Neuronal stem cell (in vitro differentiated cells): ENCODE results near the gene MYCN.

Source experiments
- DNase-seq: peaks from one replicate; pipeline ENCODE4 v3.0.0-alpha.2; 2013; ENCODE audit warnings: low spot score
- H2AFZ ChIP-seq: one replicate; pipeline ENCODE4 v1.6.1; 2013; ENCODE audit warnings: mild to moderate bottlenecking, low read length, inconsistent platforms
- H2AK5ac ChIP-seq: 2 replicates; pipeline ENCODE4 v1.6.1; 2013; ENCODE audit warnings: low read depth, mild to moderate bottlenecking, inconsistent platforms, low read length, moderate library complexity, mixed read lengths
- H2BK120ac ChIP-seq: 2 replicates; pipeline ENCODE4 v1.6.1; 2013; ENCODE audit warnings: low read depth, mild to moderate bottlenecking, inconsistent platforms, low read length, moderate library complexity, mixed read lengths
- H2BK12ac ChIP-seq: one replicate; pipeline ENCODE4 v1.6.1; 2013; ENCODE audit warnings: low read length, inconsistent platforms
- H2BK15ac ChIP-seq: 2 replicates; pipeline ENCODE4 v1.6.1; 2013; ENCODE audit warnings: mild to moderate bottlenecking, low read length, inconsistent platforms, mixed read lengths
- H2BK5ac ChIP-seq: one replicate; pipeline ENCODE4 v1.6.1; 2013; ENCODE audit warnings: inconsistent platforms, mild to moderate bottlenecking, low read length, moderate library complexity
- H3K14ac ChIP-seq: one replicate; pipeline ENCODE4 v1.6.1; 2013; ENCODE audit warnings: low read length, inconsistent platforms
- H3K18ac ChIP-seq: 2 replicates; pipeline ENCODE4 v1.6.1; 2013; ENCODE audit warnings: low read length, inconsistent platforms
- H3K23ac ChIP-seq: 2 replicates; pipeline ENCODE4 v1.6.1; 2013; ENCODE audit warnings: low read depth, mild to moderate bottlenecking, mixed read lengths, low read length, inconsistent platforms; ENCODE audit not compliant: poor library complexity
- H3K27ac ChIP-seq: replicated peaks from 3 replicates; pipeline ENCODE4 v1.5.1; 2013; ENCODE audit warnings: low read length, inconsistent platforms
- H3K27me3 ChIP-seq, 3 experiments: 2 replicates each; pipeline ENCODE4 v1.6.1; 2013; ENCODE audit warnings: low read length in 3 of 3, mild to moderate bottlenecking in 2 of 3, inconsistent platforms in 1 of 3, low read depth in 1 of 3, mixed read lengths in 1 of 3, moderate library complexity in 1 of 3; ENCODE audit not compliant: control insufficient read depth in 3 of 3, insufficient read depth in 3 of 3
- H3K36me3 ChIP-seq, 2 donors: replicated peaks in 1 of 2; 2 replicates each; pipeline ENCODE4 v1.6.1; 2013; ENCODE audit warnings: low read length in 2 of 2; ENCODE audit not compliant: control insufficient read depth in 2 of 2, insufficient read depth in 2 of 2
- H3K4ac ChIP-seq: 2 replicates; pipeline ENCODE4 v1.6.1; 2013; ENCODE audit warnings: inconsistent platforms, mild to moderate bottlenecking, low read length, moderate library complexity
- H3K4me1 ChIP-seq, 2 donors: 1 replicate in 1 of 2; 2 replicates in 1 of 2; pipeline ENCODE4 v1.6.1; 2013; ENCODE audit warnings: low read length in 2 of 2, low read depth in 1 of 2; ENCODE audit not compliant: control insufficient read depth in 2 of 2, insufficient read depth in 1 of 2
- H3K4me2 ChIP-seq: one replicate; pipeline ENCODE4 v1.6.1; 2013; ENCODE audit warnings: mild to moderate bottlenecking, low read length, inconsistent platforms; ENCODE audit not compliant: insufficient read depth, poor library complexity, severe bottlenecking
- H3K4me3 ChIP-seq, 2 donors: 2 replicates each; pipeline ENCODE4 v1.5.1; 2013; ENCODE audit warnings: low read length in 2 of 2, mild to moderate bottlenecking in 2 of 2, inconsistent platforms in 1 of 2, moderate library complexity in 1 of 2
- H3K79me1 ChIP-seq: one replicate; pipeline ENCODE4 v1.6.1; 2013; ENCODE audit warnings: low read depth, mild to moderate bottlenecking, inconsistent platforms, low read length, moderate library complexity
- H3K9ac ChIP-seq: one replicate; pipeline ENCODE4 v1.6.1; 2013; ENCODE audit warnings: mild to moderate bottlenecking, low read depth, low read length, inconsistent platforms; ENCODE audit not compliant: poor library complexity
- H3K9me3 ChIP-seq, 2 donors: replicated peaks in 1 of 2; 2 replicates each; pipeline versions ENCODE3 to v1.6.1; 2013; ENCODE audit warnings: low read length in 2 of 2, mild to moderate bottlenecking in 2 of 2, inconsistent platforms in 1 of 2, low read depth in 1 of 2, mixed read lengths in 1 of 2, moderate library complexity in 1 of 2; ENCODE audit not compliant: control insufficient read depth in 2 of 2, insufficient read depth in 1 of 2
- H4K8ac ChIP-seq: one replicate; pipeline ENCODE4 v1.6.1; 2013; ENCODE audit warnings: low read depth, mild to moderate bottlenecking, inconsistent platforms, low read length, moderate library complexity
- H4K91ac ChIP-seq: one replicate; pipeline ENCODE4 v1.6.1; 2013; ENCODE audit warnings: low read length, low read depth, mild to moderate bottlenecking, inconsistent platforms; ENCODE audit not compliant: poor library complexity
- WGBS, 2 donors: extraction: QIAGEN DNeasy Blood & Tissue Kit; methylation state at CpG; one replicate each; pipeline ENCODE4 v1.1.7; 2013; ENCODE audit warnings: missing lambda C conversion rate in 2 of 2, mixed read lengths in 1 of 2; ENCODE audit not compliant: insufficient read length in 2 of 2, insufficient replicate concordance in 1 of 2; ENCODE audit errors: extremely low coverage in 2 of 2; 5-methylcytosine and 5-hydroxymethylcytosine counted together

The MYCN gene

DNA sequence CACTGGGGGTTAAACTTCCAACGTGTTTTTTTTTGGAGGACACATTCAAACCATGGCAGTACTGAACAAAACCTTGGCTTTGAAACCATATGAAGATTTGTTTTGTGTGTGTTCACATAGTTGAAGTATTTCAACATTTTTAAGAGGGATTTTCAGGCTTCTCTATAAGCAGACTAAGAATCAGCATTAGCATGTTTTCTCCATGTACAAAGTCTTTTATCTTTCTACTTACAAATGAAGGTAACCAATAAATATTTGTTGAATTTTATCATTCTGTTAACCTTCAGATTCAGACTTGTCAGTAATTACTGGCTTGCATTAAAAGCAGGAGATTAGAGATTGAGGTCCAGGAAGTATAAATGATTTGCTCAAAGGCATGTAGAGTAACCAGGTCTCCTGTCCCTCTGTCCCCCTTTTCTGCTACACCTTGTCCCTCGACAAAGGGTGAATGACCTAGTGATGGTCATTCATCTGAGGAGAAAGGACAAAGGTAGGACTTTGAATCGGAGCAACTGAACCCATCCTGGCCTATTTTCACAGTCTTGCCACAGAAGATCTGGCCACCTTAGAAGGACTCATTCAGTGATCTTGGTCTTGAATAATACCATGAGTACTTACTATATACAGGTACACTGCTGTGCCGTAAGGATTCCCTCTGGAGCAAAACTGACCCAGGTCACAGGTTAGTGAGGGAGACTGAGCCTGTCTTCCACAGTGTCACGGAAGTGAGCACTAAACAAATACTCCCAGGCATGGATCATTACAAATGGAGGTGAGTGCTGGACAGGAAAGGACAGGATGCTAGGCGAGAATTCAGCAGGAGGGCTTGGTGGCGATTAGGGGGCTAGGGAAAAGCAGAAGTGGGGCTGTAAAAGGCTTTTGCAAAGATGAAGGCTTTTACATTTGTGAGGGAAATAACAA, 2.2 kb upstream of the MYCN start:
- Histone ChIP-seq H3K79me1 (no peaks in the 10 kb centered on the region), H3K27me3 (no peaks in the 10 kb centered on the region), H3K27ac (no peak overlapping the region), H2AFZ (no peak overlapping the region), H3K23ac (no peak overlapping the region), H2BK120ac (no peak overlapping the region), H2BK5ac (no peak overlapping the region), H3K14ac (no peak overlapping the region), H3K4me3 (no peak overlapping the region), H2AK5ac (no peak overlapping the region), H3K36me3 (peaks cover 1 to 12% of the 10 kb centered on the region in 2 donors), H3K4me1 (peaks cover 14% of the 10 kb centered on the region in 2 donors), H4K91ac (no peak overlapping the region), H2BK15ac (no peak overlapping the region), H4K8ac (no peak overlapping the region), H3K9me3 (no peaks in the 10 kb centered on the region), H2BK12ac (no peak overlapping the region), H3K18ac (peak overlapping the region; percentile 21), H3K4ac (no peak overlapping the region), H3K9ac (no peak overlapping the region), H3K4me2 (no peak overlapping the region)
- DNase-seq, result no peak
- no CpG with 5 or more reads among the region's 7 CpGs for WGBS, 2 donors

DNA sequence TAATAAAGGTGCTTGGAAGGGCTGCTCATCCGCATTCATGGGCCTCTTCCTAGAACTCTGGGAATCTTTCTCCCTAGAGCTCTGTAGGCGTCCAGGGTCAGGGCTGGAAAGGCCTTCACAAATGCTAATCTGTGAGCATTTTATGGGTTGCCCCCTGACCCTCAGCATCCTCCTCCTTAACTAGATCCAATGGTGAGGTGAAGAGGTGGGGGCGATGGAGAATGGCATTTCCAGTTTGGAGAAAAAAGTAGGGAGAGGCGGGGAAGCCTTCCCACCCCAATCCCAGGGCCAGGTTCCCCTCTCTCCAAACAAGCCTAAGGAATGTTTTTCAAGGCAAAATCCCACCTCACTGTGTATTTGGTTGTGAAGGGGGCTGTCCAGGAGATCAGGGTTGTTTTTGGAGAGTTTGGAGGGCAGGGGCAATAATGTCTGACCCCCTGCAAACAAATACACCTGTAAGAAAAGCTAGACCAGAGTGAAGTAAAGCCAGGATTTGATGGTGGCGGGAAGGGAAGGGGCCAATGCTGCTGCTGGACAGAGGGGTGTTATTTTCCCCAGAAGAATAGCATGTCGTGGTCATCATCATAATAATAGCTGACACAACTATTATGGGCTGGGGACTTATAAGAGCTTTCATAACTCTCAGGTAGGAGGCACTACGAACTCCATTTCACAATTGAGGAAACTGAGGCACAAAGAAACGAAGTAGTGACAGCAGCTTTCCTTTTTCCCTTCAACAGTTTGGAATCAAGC, 1.4 kb upstream of the MYCN start:
- Histone ChIP-seq H2BK5ac (no peak overlapping the region), H3K4ac (no peak overlapping the region), H2BK120ac (no peak overlapping the region), H3K4me2 (no peak overlapping the region), H3K4me1 (peaks cover 14% of the 10 kb centered on the region in 2 donors), H3K23ac (no peak overlapping the region), H3K27me3 (no peaks in the 10 kb centered on the region), H3K27ac (no peak overlapping the region), H3K4me3 (peak overlapping the region in 1 of 2 donors; percentile 92), H3K9ac (no peak overlapping the region), H3K9me3 (no peaks in the 10 kb centered on the region), H2AFZ (peak overlapping the region; percentile 91), H4K91ac (no peak overlapping the region), H2BK12ac (no peak overlapping the region), H3K14ac (no peak overlapping the region), H3K79me1 (no peaks in the 10 kb centered on the region), H3K18ac (no peak overlapping the region), H3K36me3 (peaks cover 1 to 20% of the 10 kb centered on the region in 2 donors), H2AK5ac (no peak overlapping the region), H4K8ac (no peak overlapping the region), H2BK15ac (no peak overlapping the region)
- no CpG with 5 or more reads among the region's 8 CpGs for WGBS, 2 donors
- DNase-seq, result no peak

DNA sequence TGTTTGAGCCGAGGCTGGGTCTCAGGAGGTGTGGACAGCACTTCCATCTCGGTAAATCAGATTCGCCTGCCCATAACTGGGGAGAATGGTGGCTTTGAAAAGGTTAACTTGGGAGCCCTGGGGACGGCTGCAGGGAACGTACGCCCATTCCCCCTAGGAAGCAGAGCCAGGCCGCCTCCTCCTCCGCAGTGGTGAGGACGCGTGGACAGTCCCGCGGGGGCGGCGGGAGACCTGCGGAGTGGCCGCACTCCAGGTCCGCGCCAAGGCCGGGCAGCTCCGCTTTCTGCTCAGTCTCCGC, 845 bp upstream of the MYCN start:
- Histone ChIP-seq H3K9me3 (no peaks in the 10 kb centered on the region), H3K18ac (peak overlapping the region; percentile 86), H2AFZ (peak overlapping the region; percentile 91), H3K79me1 (no peaks in the 10 kb centered on the region), H4K8ac (no peak overlapping the region), H3K9ac (peak overlapping the region; percentile 83), H2BK5ac (peak overlapping the region; percentile 97), H3K4me2 (peak overlapping the region; percentile 96), H2BK15ac (no peak overlapping the region), H4K91ac (no peak overlapping the region), H3K27ac (no peak overlapping the region), H3K23ac (no peak overlapping the region), H2BK12ac (no peak overlapping the region), H3K4me1 (peaks cover 14% of the 10 kb centered on the region in 2 donors), H2BK120ac (no peak overlapping the region), H3K36me3 (peaks cover 1 to 25% of the 10 kb centered on the region in 2 donors), H2AK5ac (no peak overlapping the region), H3K27me3 (no peaks in the 10 kb centered on the region), H3K4ac (no peak overlapping the region), H3K4me3 (peak overlapping the region; percentile 10 to 92), H3K14ac (no peak overlapping the region)
- DNase-seq, result no peak
- no CpG with 5 or more reads among the region's 21 CpGs for WGBS, 2 donors
